Measurements from ENCODE around the gene SH3GLB2.

SH3GLB2 gene

DNA sequence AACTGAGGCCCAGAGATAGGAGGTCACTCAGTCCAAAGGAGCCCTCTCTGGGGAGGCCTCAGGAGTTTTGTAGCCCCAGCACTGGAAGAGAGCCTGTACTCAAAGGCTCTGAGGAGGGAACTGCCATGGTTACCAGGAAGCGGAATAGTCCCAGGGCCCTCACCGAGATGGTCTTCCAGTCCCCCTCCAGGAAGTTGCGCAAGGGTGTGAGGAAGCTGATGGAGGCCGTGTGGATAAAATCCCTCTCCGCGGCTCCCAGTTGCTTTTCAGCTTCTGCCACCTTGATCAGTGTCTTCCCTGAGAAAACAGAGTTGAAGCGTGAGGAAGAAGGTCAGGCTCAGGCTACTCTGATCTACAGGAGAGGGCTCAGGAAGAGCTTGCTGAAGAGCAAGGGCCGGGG is 13.5 kb downstream of the SH3GLB2 start:
- TF ChIP-seq ARNTL (CRISPR knock-in tag; IDR thresholded peaks at IDR 0.05; ENCODE audit: borderline replicate concordance, low read depth) (no peak), ZFP30 (CRISPR knock-in tag; IDR thresholded peaks at IDR 0.05) (no peak), OSR1 (CRISPR knock-in tag; IDR thresholded peaks at IDR 0.05) (no peak), ZNF70 (CRISPR knock-in tag; IDR thresholded peaks at IDR 0.05) (no peak), ESRRG (CRISPR knock-in tag; IDR thresholded peaks at IDR 0.05) (no peak), PPARA (CRISPR knock-in tag; IDR thresholded peaks at IDR 0.05; ENCODE audit: borderline replicate concordance) (no peak), SNAI2 (CRISPR knock-in tag; IDR thresholded peaks at IDR 0.05) (no peak), ZNF8 (CRISPR knock-in tag; IDR thresholded peaks at IDR 0.05) (no peak), BACH2 (CRISPR knock-in tag; IDR thresholded peaks at IDR 0.05; ENCODE audit: borderline replicate concordance) (no peak), CSDC2 (CRISPR knock-in tag; IDR thresholded peaks at IDR 0.05) (no peak)
- TF ChIP-seq, protein P1, sequence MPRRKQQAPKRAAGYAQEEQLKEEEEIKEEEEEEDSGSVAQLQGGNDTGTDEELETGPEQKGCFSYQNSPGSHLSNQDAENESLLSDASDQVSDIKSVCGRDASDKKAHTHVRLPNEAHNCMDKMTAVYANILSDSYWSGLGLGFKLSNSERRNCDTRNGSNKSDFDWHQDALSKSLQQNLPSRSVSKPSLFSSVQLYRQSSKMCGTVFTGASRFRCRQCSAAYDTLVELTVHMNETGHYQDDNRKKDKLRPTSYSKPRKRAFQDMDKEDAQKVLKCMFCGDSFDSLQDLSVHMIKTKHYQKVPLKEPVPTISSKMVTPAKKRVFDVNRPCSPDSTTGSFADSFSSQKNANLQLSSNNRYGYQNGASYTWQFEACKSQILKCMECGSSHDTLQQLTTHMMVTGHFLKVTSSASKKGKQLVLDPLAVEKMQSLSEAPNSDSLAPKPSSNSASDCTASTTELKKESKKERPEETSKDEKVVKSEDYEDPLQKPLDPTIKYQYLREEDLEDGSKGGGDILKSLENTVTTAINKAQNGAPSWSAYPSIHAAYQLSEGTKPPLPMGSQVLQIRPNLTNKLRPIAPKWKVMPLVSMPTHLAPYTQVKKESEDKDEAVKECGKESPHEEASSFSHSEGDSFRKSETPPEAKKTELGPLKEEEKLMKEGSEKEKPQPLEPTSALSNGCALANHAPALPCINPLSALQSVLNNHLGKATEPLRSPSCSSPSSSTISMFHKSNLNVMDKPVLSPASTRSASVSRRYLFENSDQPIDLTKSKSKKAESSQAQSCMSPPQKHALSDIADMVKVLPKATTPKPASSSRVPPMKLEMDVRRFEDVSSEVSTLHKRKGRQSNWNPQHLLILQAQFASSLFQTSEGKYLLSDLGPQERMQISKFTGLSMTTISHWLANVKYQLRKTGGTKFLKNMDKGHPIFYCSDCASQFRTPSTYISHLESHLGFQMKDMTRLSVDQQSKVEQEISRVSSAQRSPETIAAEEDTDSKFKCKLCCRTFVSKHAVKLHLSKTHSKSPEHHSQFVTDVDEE (CRISPR knock-in tag; IDR thresholded peaks at IDR 0.05), result no peak
- ATAC-seq, result no peak

- TF ChIP-seq ZNF565 (CRISPR knock-in tag; conservative IDR thresholded peaks at IDR 0.05; ENCODE audit: low read depth) (no peak), ZNF8 (CRISPR knock-in tag; IDR thresholded peaks at IDR 0.05) (no peak), GLIS3 (CRISPR knock-in tag; IDR thresholded peaks at IDR 0.05) (no peak), TCF4 (CRISPR knock-in tag; IDR thresholded peaks at IDR 0.05; ENCODE audit: borderline replicate concordance) (no peak), SNAI2 (CRISPR knock-in tag; IDR thresholded peaks at IDR 0.05) (no peak), ZNF70 (CRISPR knock-in tag; IDR thresholded peaks at IDR 0.05) (no peak)
- TF ChIP-seq, protein P1 (CRISPR knock-in tag; IDR thresholded peaks at IDR 0.05), result no peak
- ATAC-seq, result no peak
Measured at GRCh38 chr9:129014124-129014523, 14.0 kb downstream of the SH3GLB2 start.

DNA sequence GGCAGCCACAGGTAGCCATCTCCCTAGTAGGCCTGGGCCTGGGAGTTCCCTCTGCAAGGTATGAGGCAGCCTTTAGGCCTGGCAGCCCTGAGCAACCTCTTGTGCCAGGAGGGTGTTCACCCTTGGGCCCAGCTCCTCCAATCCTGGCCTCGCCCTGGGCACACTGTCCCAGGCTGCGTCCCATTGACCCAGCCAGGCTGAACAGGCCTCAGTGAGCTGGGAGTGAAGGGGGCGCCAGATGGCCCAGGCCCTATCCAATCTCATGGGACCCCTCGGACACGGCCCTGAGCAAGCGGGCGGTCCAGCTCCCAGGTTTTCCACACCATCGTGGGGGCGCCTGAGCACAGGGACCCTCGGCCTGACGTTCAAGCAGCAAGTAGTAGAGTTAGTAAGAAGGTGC is 14.5 kb downstream of the SH3GLB2 start:
- ATAC-seq, result no peak
- TF ChIP-seq ESRRG (CRISPR knock-in tag; IDR thresholded peaks at IDR 0.05) (no peak), ZNF565 (CRISPR knock-in tag; conservative IDR thresholded peaks at IDR 0.05; ENCODE audit: low read depth) (no peak), PPARA (CRISPR knock-in tag; IDR thresholded peaks at IDR 0.05; ENCODE audit: borderline replicate concordance) (no peak), ISL1 (CRISPR knock-in tag; IDR thresholded peaks at IDR 0.05) (no peak), CSRNP3 (CRISPR knock-in tag; IDR thresholded peaks at IDR 0.05) (no peak), TCF4 (CRISPR knock-in tag; IDR thresholded peaks at IDR 0.05; ENCODE audit: borderline replicate concordance) (no peak), ZNF70 (CRISPR knock-in tag; IDR thresholded peaks at IDR 0.05) (no peak), CREB5 (CRISPR knock-in tag; IDR thresholded peaks at IDR 0.05; ENCODE audit: low read depth) (no peak), ZFP30 (CRISPR knock-in tag; IDR thresholded peaks at IDR 0.05) (no peak), ZC3H10 (CRISPR knock-in tag; IDR thresholded peaks at IDR 0.05) (no peak), TOX (CRISPR knock-in tag; IDR thresholded peaks at IDR 0.05; ENCODE audit: borderline replicate concordance) (no peak), BACH2 (CRISPR knock-in tag; IDR thresholded peaks at IDR 0.05; ENCODE audit: borderline replicate concordance) (no peak), RARB (CRISPR knock-in tag; IDR thresholded peaks at IDR 0.05) (no peak), ARNTL (CRISPR knock-in tag; IDR thresholded peaks at IDR 0.05; ENCODE audit: borderline replicate concordance, low read depth) (no peak), ZNF8 (CRISPR knock-in tag; IDR thresholded peaks at IDR 0.05) (no peak)
- TF ChIP-seq, protein P2, sequence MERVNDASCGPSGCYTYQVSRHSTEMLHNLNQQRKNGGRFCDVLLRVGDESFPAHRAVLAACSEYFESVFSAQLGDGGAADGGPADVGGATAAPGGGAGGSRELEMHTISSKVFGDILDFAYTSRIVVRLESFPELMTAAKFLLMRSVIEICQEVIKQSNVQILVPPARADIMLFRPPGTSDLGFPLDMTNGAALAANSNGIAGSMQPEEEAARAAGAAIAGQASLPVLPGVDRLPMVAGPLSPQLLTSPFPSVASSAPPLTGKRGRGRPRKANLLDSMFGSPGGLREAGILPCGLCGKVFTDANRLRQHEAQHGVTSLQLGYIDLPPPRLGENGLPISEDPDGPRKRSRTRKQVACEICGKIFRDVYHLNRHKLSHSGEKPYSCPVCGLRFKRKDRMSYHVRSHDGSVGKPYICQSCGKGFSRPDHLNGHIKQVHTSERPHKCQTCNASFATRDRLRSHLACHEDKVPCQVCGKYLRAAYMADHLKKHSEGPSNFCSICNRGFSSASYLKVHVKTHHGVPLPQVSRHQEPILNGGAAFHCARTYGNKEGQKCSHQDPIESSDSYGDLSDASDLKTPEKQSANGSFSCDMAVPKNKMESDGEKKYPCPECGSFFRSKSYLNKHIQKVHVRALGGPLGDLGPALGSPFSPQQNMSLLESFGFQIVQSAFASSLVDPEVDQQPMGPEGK (CRISPR knock-in tag; IDR thresholded peaks at IDR 0.05; ENCODE audit: borderline replicate concordance), result no peak
- TF ChIP-seq, protein P1 (CRISPR knock-in tag; IDR thresholded peaks at IDR 0.05), result no peak
